HEK293 (cell line): ENCODE results near the gene NARF.

Source experiments
- CTCF ChIA-PET: fragments of 350-600 bp; formaldehyde crosslinking; extraction: SDS; loops from one replicate; lab custom pipeline; 2021; ENCODE audit warnings: antibody characterized with exemption; lab: Yijun Ruan, JAX
- POLR2A ChIA-PET: fragments of 300-600 bp; formaldehyde crosslinking; extraction: SDS; loops from one replicate; lab custom pipeline; 2020; ENCODE audit warnings: antibody characterized with exemption, inconsistent platforms; lab: Yijun Ruan, JAX
- H3K27ac ChIP-seq: fragments of 200-500 bp; sonication (Bioruptor generic); 2 replicates; pipeline ENCODE4 v1.5.1; 2014; ENCODE audit warnings: low read depth, low read length, control low read depth, inconsistent platforms; ENCODE audit errors: extremely low read depth
- H3K36me3 ChIP-seq, 2 experiments: fragments of 200-500 bp in 1 of 2; sonication (Bioruptor generic) in 1 of 2; 1 replicate in 1 of 2; 2 replicates in 1 of 2; pipeline ENCODE4 v1.5.1; 2014 to 2017; ENCODE audit warnings: inconsistent platforms in 2 of 2, low read length in 2 of 2; ENCODE audit not compliant: control insufficient read depth in 2 of 2, insufficient read depth in 1 of 2
- H3K4me1 ChIP-seq: fragments of 200-500 bp; sonication (Bioruptor generic); 2 replicates; pipeline ENCODE4 v1.5.1; 2014; ENCODE audit warnings: mild to moderate bottlenecking, low read length, inconsistent platforms; ENCODE audit not compliant: control insufficient read depth, insufficient read depth
- H3K4me3 ChIP-seq: 2 replicates; pipeline ENCODE4 v1.5.1; 2011; ENCODE audit warnings: low read depth, mild to moderate bottlenecking, control low read depth, low read length, moderate library complexity
- H3K9me3 ChIP-seq: fragments of 200-500 bp; sonication (Bioruptor generic); 2 replicates; pipeline ENCODE4 v1.5.1; 2014; ENCODE audit warnings: low read depth, low read length, inconsistent platforms; ENCODE audit not compliant: control insufficient read depth, insufficient read depth
- BCL11A ChIP-seq: fragments of 450-650 bp; formaldehyde crosslinking; IDR thresholded peaks from 2 replicates; pipeline ENCODE4 v1.5.1; 2016; ENCODE audit warnings: low read depth, missing biosample characterization, missing genetic modification characterization
- GLI2 ChIP-seq: fragments of 450-650 bp; formaldehyde crosslinking; IDR thresholded peaks from 2 replicates; pipeline ENCODE4; 2017; ENCODE audit warnings: missing biosample characterization, missing genetic modification characterization, low read depth, borderline replicate concordance
- KLF17 ChIP-seq: fragments of 450-650 bp; formaldehyde crosslinking; IDR thresholded peaks from 2 replicates; pipeline ENCODE4 v1.5.1; 2016; ENCODE audit warnings: missing biosample characterization, missing genetic modification characterization
- MZF1 ChIP-seq: fragments of 450-650 bp; formaldehyde crosslinking; IDR thresholded peaks from 2 replicates; pipeline ENCODE4 v1.5.1; 2017; ENCODE audit warnings: missing biosample characterization, missing genetic modification characterization, borderline replicate concordance
- OSR2 ChIP-seq: fragments of 450-650 bp; formaldehyde crosslinking; IDR thresholded peaks from 2 replicates; pipeline ENCODE4 v1.5.1; 2016; ENCODE audit warnings: missing biosample characterization, missing genetic modification characterization
- SALL2 ChIP-seq: fragments of 450-650 bp; formaldehyde crosslinking; IDR thresholded peaks from 2 replicates; pipeline ENCODE4 v1.5.0; 2017; ENCODE audit warnings: missing biosample characterization, mild to moderate bottlenecking, missing genetic modification characterization, borderline replicate concordance
- SCRT1 ChIP-seq: fragments of 450-650 bp; formaldehyde crosslinking; IDR thresholded peaks from 2 replicates; pipeline ENCODE4 v1.5.1; 2016; ENCODE audit warnings: missing biosample characterization, missing genetic modification characterization, borderline replicate concordance
- SP2 ChIP-seq: fragments of 450-650 bp; formaldehyde crosslinking; IDR thresholded peaks from 2 replicates; pipeline ENCODE4 v1.5.1; 2016; ENCODE audit warnings: missing biosample characterization, missing genetic modification characterization
- TCF7L2 ChIP-seq: IDR thresholded peaks from 2 replicates; pipeline ENCODE4 v1.6.1; 2011; ENCODE audit warnings: low read depth, mild to moderate bottlenecking, inconsistent platforms, low read length, moderate library complexity, borderline replicate concordance
- YY2 ChIP-seq: fragments of 450-650 bp; formaldehyde crosslinking; IDR thresholded peaks from 2 replicates; pipeline ENCODE4 v1.5.1; 2016; ENCODE audit warnings: missing biosample characterization, missing genetic modification characterization
- ZBTB17 ChIP-seq: fragments of 450-650 bp; formaldehyde crosslinking; IDR thresholded peaks from 2 replicates; pipeline ENCODE4 v1.5.1; 2016; ENCODE audit warnings: missing biosample characterization, missing genetic modification characterization
- ZBTB7A ChIP-seq: fragments of 450-650 bp; formaldehyde crosslinking; IDR thresholded peaks from 2 replicates; pipeline ENCODE4 v1.5.1; 2016; ENCODE audit warnings: low read depth, missing biosample characterization, missing genetic modification characterization
- ZFHX2 ChIP-seq: fragments of 450-650 bp; formaldehyde crosslinking; conservative IDR thresholded peaks from 2 replicates; pipeline ENCODE4 v1.5.1; 2016; ENCODE audit warnings: missing biosample characterization, missing genetic modification characterization
- ZIC2 ChIP-seq: fragments of 450-650 bp; formaldehyde crosslinking; IDR thresholded peaks from 2 replicates; pipeline ENCODE4 v1.5.1; 2016; ENCODE audit warnings: missing biosample characterization, missing genetic modification characterization
- ZNF146 ChIP-seq: fragments of 450-650 bp; formaldehyde crosslinking; IDR thresholded peaks from 2 replicates; pipeline ENCODE4 v1.5.1; 2016; ENCODE audit warnings: missing biosample characterization, missing genetic modification characterization
- ZNF157 ChIP-seq: fragments of 450-650 bp; formaldehyde crosslinking; IDR thresholded peaks from 2 replicates; pipeline ENCODE4 v1.5.1; 2016; ENCODE audit warnings: missing biosample characterization, missing genetic modification characterization
- ZNF184 ChIP-seq: fragments of 450-650 bp; IDR thresholded peaks from 2 replicates; pipeline ENCODE4 v1.5.1; 2018; ENCODE audit warnings: missing biosample characterization, mild to moderate bottlenecking, missing genetic modification characterization
- ZNF274 ChIP-seq, 2 experiments: fragments of 200-500 bp in 1 of 2; fragments of 450-650 bp in 1 of 2; sonication (Bioruptor generic) in 1 of 2; formaldehyde crosslinking in 1 of 2; IDR thresholded peaks; 2 replicates each; pipeline versions ENCODE4 v1.5.1 to v1.6.1; 2014 to 2016; ENCODE audit warnings: borderline replicate concordance in 1 of 2, inconsistent platforms in 1 of 2, low read length in 1 of 2, missing biosample characterization in 1 of 2, missing genetic modification characterization in 1 of 2
- ZNF362 ChIP-seq: fragments of 450-650 bp; formaldehyde crosslinking; IDR thresholded peaks from 2 replicates; pipeline ENCODE4 v1.5.1; 2016; ENCODE audit warnings: missing biosample characterization, missing genetic modification characterization
- ZNF366 ChIP-seq: fragments of 450-650 bp; formaldehyde crosslinking; conservative IDR thresholded peaks from 2 replicates; pipeline ENCODE4 v1.5.1; 2016; ENCODE audit warnings: missing biosample characterization, missing genetic modification characterization
- ZNF501 ChIP-seq: fragments of 450-650 bp; formaldehyde crosslinking; IDR thresholded peaks from 2 replicates; pipeline ENCODE4 v1.5.1; 2016; ENCODE audit warnings: missing biosample characterization, missing genetic modification characterization
- ZNF549 ChIP-seq: fragments of 450-650 bp; IDR thresholded peaks from 2 replicates; pipeline ENCODE4 v1.5.1; 2018; ENCODE audit warnings: missing biosample characterization, missing genetic modification characterization, mild to moderate bottlenecking, inconsistent platforms, moderate library complexity
- ZNF621 ChIP-seq: fragments of 450-650 bp; formaldehyde crosslinking; IDR thresholded peaks from 2 replicates; pipeline ENCODE4 v1.5.1; 2017; ENCODE audit warnings: missing biosample characterization, missing genetic modification characterization
- ZNF624 ChIP-seq: fragments of 450-650 bp; formaldehyde crosslinking; IDR thresholded peaks from 2 replicates; pipeline ENCODE4 v1.5.1; 2017; ENCODE audit warnings: missing biosample characterization, missing genetic modification characterization
- ZNF658 ChIP-seq: fragments of 450-650 bp; formaldehyde crosslinking; IDR thresholded peaks from 2 replicates; pipeline ENCODE4; 2016; ENCODE audit warnings: missing biosample characterization, missing genetic modification characterization
- ZNF664 ChIP-seq: fragments of 450-650 bp; formaldehyde crosslinking; IDR thresholded peaks from 2 replicates; pipeline ENCODE4 v1.5.1; 2016; ENCODE audit warnings: missing biosample characterization, missing genetic modification characterization
- ZNF76 ChIP-seq: fragments of 450-650 bp; formaldehyde crosslinking; IDR thresholded peaks from 2 replicates; pipeline ENCODE4; 2016; ENCODE audit warnings: low read depth, missing biosample characterization, missing genetic modification characterization, borderline replicate concordance
- ZNF791 ChIP-seq: fragments of 450-650 bp; formaldehyde crosslinking; IDR thresholded peaks from 2 replicates; pipeline ENCODE4 v1.5.1; 2016; ENCODE audit warnings: missing biosample characterization, missing genetic modification characterization
- ZNF837 ChIP-seq: fragments of 450-650 bp; formaldehyde crosslinking; IDR thresholded peaks from 2 replicates; pipeline ENCODE4 v1.5.1; 2016; ENCODE audit warnings: missing biosample characterization, missing genetic modification characterization
- TF ChIP-seq, protein P1 (sequence below): fragments of 450-650 bp; formaldehyde crosslinking; IDR thresholded peaks from 2 replicates; pipeline ENCODE4 v1.5.1; 2016; ENCODE audit warnings: missing biosample characterization, missing genetic modification characterization, low read depth
- TF ChIP-seq, protein P2 (sequence below): fragments of 450-650 bp; formaldehyde crosslinking; IDR thresholded peaks from 2 replicates; pipeline ENCODE4 v1.5.1; 2017; ENCODE audit warnings: missing biosample characterization, missing genetic modification characterization
- TF ChIP-seq, protein P3 (sequence below): fragments of 450-650 bp; formaldehyde crosslinking; IDR thresholded peaks from 2 replicates; pipeline ENCODE4 v1.5.1; 2016; ENCODE audit warnings: missing biosample characterization, missing genetic modification characterization

NARF gene

DNA sequence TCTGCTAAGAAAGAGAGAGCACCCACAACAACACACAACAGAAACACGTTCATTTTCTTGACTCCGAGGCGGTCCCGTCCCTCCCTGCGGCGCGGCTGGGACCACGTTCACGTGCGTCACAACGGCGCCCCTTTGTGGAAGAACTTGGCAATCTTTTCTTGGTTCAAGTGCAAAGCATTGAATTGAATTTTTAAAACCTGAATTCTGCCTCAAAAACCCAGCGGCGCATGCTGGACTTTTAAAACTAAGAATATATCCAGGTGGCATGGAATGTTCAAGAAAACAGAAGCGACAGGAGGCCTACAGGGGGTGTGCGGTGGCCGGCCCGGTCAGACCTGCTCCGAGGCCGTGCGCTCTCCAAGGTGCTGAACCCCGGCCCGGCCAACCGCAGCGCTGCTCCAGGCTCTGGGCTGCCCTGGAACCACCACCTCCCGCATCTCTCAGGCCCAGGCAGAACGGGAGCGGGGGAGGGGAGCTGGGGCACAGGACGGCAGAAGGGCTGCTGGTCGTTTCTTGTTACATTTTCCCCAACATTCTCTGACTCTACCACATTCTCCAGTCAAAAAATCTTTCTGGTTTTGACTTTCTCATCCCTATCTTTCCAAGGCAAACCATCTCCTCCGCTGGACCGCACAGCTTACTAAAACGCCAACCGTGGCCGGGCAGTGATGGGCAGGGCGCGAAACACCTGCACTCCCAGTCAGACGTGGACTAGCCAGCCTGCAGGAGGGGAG is 43.8 kb upstream of the NARF start (continued):
- TF ChIP-seq ZNF146 (no peak), SCRT1 (tag by site-specific recombination) (no peak), ZNF658 (tag by site-specific recombination) (no peak), ZIC2 (tag by site-specific recombination) (no peak), ZNF157 (tag by site-specific recombination) (no peak), ZBTB7A (no peak), YY2 (tag by site-specific recombination) (no peak), TCF7L2 (no peak), ZNF791 (tag by site-specific recombination) (no peak), SALL2 (tag by site-specific recombination) (no peak), ZBTB17 (tag by site-specific recombination) (peak; percentile 76), ZNF621 (tag by site-specific recombination) (no peak), ZNF664 (tag by site-specific recombination) (no peak), ZNF274 (IDR thresholded peaks at IDR 0.05; ENCODE audit: low read length) (no peak), ZNF274 (tag by site-specific recombination; IDR thresholded peaks at IDR 0.05; ENCODE audit: borderline replicate concordance) (no peak), ZNF501 (tag by site-specific recombination) (no peak), ZNF366 (tag by site-specific recombination) (no peak), ZNF624 (tag by site-specific recombination) (no peak), OSR2 (tag by site-specific recombination) (no peak), ZNF362 (tag by site-specific recombination) (no peak), BCL11A (peak; percentile 62; the same call in 1 of the 2 replicates)
- TF ChIP-seq, protein P1, sequence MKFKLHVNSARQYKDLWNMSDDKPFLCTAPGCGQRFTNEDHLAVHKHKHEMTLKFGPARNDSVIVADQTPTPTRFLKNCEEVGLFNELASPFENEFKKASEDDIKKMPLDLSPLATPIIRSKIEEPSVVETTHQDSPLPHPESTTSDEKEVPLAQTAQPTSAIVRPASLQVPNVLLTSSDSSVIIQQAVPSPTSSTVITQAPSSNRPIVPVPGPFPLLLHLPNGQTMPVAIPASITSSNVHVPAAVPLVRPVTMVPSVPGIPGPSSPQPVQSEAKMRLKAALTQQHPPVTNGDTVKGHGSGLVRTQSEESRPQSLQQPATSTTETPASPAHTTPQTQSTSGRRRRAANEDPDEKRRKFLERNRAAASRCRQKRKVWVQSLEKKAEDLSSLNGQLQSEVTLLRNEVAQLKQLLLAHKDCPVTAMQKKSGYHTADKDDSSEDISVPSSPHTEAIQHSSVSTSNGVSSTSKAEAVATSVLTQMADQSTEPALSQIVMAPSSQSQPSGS (tag by site-specific recombination), result no peak
- TF ChIP-seq, protein P2, sequence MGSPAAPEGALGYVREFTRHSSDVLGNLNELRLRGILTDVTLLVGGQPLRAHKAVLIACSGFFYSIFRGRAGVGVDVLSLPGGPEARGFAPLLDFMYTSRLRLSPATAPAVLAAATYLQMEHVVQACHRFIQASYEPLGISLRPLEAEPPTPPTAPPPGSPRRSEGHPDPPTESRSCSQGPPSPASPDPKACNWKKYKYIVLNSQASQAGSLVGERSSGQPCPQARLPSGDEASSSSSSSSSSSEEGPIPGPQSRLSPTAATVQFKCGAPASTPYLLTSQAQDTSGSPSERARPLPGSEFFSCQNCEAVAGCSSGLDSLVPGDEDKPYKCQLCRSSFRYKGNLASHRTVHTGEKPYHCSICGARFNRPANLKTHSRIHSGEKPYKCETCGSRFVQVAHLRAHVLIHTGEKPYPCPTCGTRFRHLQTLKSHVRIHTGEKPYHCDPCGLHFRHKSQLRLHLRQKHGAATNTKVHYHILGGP (tag by site-specific recombination), result no peak

GRCh38 chr17:82415336-82415735 is 43.2 kb upstream of the NARF start:
- Histone ChIP-seq H3K9me3 (no peaks in the 10 kb centered on the region), H3K4me1 (peaks cover 12% of the 10 kb centered on the region), H3K36me3 (peaks cover 9 to 18% of the 10 kb centered on the region in 2 experiments), H3K27ac (no peak overlapping the region), H3K4me3 (no peak overlapping the region)
- CTCF ChIA-PET, result interaction anchor here (0.5 to 1.1 kb wide), 6 partner anchors 8 to 385 kb away, joined by 3 to 11 read pairs (median 4); no protein-coding TSS in a partner anchor
- POLR2A ChIA-PET, result no interaction called here
- TF ChIP-seq ZNF184 (no peak), ZNF146 (no peak), KLF17 (tag by site-specific recombination) (no peak), ZNF837 (tag by site-specific recombination) (no peak), ZFHX2 (no peak), SP2 (tag by site-specific recombination) (no peak), ZNF76 (tag by site-specific recombination) (no peak), ZNF549 (no peak), MZF1 (tag by site-specific recombination) (no peak), GLI2 (tag by site-specific recombination) (no peak)
- TF ChIP-seq, protein P3, sequence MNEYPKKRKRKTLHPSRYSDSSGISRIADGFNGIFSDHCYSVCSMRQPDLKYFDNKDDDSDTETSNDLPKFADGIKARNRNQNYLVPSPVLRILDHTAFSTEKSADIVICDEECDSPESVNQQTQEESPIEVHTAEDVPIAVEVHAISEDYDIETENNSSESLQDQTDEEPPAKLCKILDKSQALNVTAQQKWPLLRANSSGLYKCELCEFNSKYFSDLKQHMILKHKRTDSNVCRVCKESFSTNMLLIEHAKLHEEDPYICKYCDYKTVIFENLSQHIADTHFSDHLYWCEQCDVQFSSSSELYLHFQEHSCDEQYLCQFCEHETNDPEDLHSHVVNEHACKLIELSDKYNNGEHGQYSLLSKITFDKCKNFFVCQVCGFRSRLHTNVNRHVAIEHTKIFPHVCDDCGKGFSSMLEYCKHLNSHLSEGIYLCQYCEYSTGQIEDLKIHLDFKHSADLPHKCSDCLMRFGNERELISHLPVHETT (tag by site-specific recombination), result no peak
